ENCODE results near the gene GALNT1. TPM values are rescaled to one million over a fixed set of nuclear protein-coding genes. Genes with fewer than 3 reads are reported as not detected.

The GALNT1 gene
- polyA plus RNA-seq, 1 donor (not counting 4 experiments of a cell fraction or from before 2014, with no cell fraction given) = 69.4 TPM

DNA sequence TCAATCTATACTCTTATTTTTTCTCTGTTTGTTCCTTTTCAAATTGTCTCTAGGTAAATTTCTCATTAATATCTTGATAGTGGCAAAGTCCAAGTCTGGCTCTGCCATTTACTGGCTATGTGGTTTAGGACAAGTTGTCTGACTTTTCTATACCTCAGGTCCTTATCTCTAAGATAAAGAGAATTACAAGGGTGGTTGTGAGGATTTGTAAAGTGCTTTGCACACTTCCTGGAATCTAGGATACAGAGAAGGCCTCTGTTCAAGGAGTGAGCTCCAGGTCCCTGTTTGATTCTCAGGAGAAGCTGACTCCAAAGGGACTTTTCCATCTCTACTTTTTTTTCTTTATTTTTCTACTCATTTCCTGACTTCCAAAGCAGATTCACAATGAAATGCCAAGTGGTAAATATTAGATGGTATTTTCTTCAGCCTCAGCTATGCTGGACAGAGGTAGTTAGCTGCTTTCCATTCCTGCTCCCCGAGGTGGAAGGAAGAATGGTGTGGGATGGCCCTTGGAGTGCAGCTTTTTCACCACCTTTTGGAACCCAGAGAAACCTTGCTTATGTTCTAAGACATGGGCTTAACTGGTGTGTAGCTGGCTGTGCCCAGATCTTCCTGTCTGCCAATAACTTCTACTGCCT, 90.5 kb downstream of the GALNT1 start:
- Histone ChIP-seq H3K9ac (ENCODE audit: control insufficient read depth, extremely low read depth, insufficient read depth, low read length) (no peak overlapping the region), H3K79me2 (ENCODE audit: control insufficient read depth, insufficient read depth, low read length) (no peaks in the 10 kb centered on the region), H3K27ac (ENCODE audit: control insufficient read depth, insufficient read depth, low read length) (no peak overlapping the region), H3K4me1 (ENCODE audit: control insufficient read depth, extremely low read depth, insufficient read depth, low read length) (no peaks in the 10 kb centered on the region), H3K9me3 (ENCODE audit: control insufficient read depth, low read depth, low read length) (no peaks in the 10 kb centered on the region), H3K9me1 (ENCODE audit: control insufficient read depth, extremely low read depth, insufficient read depth, low read length) (no peaks in the 10 kb centered on the region), H3K4me2 (ENCODE audit: control insufficient read depth, extremely low read depth, insufficient read depth, low read depth, low read length) (no peak overlapping the region), H2AFZ (ENCODE audit: control insufficient read depth, low read length) (no peak overlapping the region), H3K4me3 (ENCODE audit: control insufficient read depth in 2 of 3, extremely low read depth in 1 of 3, insufficient read depth in 2 of 3, low read depth in 1 of 3, low read length in 3 of 3) (no peak overlapping the region), H3K27me3 (ENCODE audit: control insufficient read depth, extremely low read depth, insufficient read depth, low read length) (no peaks in the 10 kb centered on the region), H3K36me3 (ENCODE audit: control insufficient read depth in 2 of 2, extremely low read depth in 1 of 2, insufficient read depth in 2 of 2, low read length in 2 of 2) (peaks cover 0 to 4% of the 10 kb centered on the region in 2 experiments), H4K20me1 (ENCODE audit: control insufficient read depth, extremely low read depth, insufficient read depth, low read length) (no peaks in the 10 kb centered on the region)
- FAIRE-seq (no peak), DNase-seq (ENCODE audit: low read depth, low spot score) (no peak)
- dilution Hi-C loops (cut with MboI; ENCODE audit: extremely low pct_ligation_motif_present, low sequenced_read_pairs) = no loop called here
- TF ChIP-seq EZH2 (IDR thresholded peaks at IDR 0.05; ENCODE audit: low read length) (no peak), CTCF (optimal IDR thresholded peaks at IDR 0.05 in 1 of 3, IDR thresholded peaks at IDR 0.05 in 1 of 3, conservative IDR thresholded peaks at IDR 0.05 in 1 of 3; ENCODE audit: extremely low read depth in 1 of 3, insufficient read depth in 2 of 3, low read length in 3 of 3) (no peak)

DNA sequence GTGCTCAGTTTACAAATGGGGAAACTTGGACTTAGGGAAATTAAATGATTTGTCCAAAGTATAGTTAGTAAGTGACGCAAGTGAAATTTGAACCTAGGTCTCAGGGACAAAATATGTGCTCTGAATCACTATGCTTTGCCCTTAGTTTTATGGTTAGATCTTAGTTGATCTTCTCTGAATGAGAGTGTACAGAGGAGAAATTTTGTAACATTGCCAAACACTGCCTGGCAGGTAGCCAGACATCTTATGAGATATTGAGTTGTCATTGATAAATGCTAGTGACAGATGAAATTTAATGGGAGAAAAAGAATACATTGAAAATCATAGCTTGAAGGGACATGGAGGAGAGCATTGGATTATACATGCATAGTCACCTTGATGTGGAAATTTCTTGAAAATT, 91.4 kb downstream of the GALNT1 start:
- no peak for TF ChIP-seq EZH2 (IDR thresholded peaks at IDR 0.05; ENCODE audit: low read length)
- no peak for TF ChIP-seq CTCF (optimal IDR thresholded peaks at IDR 0.05 in 1 of 3, IDR thresholded peaks at IDR 0.05 in 1 of 3, conservative IDR thresholded peaks at IDR 0.05 in 1 of 3; ENCODE audit: extremely low read depth in 1 of 3, insufficient read depth in 2 of 3, low read length in 3 of 3)
- H3K79me2 ChIP-seq (ENCODE audit: control insufficient read depth, insufficient read depth, low read length) = no peaks in the 10 kb centered on the region
- H3K27ac ChIP-seq (ENCODE audit: control insufficient read depth, insufficient read depth, low read length) = no peak overlapping the region
- H3K9me3 ChIP-seq (ENCODE audit: control insufficient read depth, low read depth, low read length) = no peaks in the 10 kb centered on the region
- peaks cover 0 to 3% of the 10 kb centered on the region in 2 experiments for H3K36me3 ChIP-seq (ENCODE audit: control insufficient read depth in 2 of 2, extremely low read depth in 1 of 2, insufficient read depth in 2 of 2, low read length in 2 of 2)
- H3K27me3 ChIP-seq (ENCODE audit: control insufficient read depth, extremely low read depth, insufficient read depth, low read length) = no peaks in the 10 kb centered on the region
- dilution Hi-C loops (cut with MboI; ENCODE audit: extremely low pct_ligation_motif_present, low sequenced_read_pairs) = no loop called here
- H3K9ac ChIP-seq (ENCODE audit: control insufficient read depth, extremely low read depth, insufficient read depth, low read length) = no peak overlapping the region
- H2AFZ ChIP-seq (ENCODE audit: control insufficient read depth, low read length) = no peak overlapping the region
- no peaks in the 10 kb centered on the region for H4K20me1 ChIP-seq (ENCODE audit: control insufficient read depth, extremely low read depth, insufficient read depth, low read length)
- H3K4me2 ChIP-seq (ENCODE audit: control insufficient read depth, extremely low read depth, insufficient read depth, low read depth, low read length) = no peak overlapping the region
- DNase-seq (ENCODE audit: low read depth, low spot score) (no peak), FAIRE-seq (no peak)
- H3K9me1 ChIP-seq (ENCODE audit: control insufficient read depth, extremely low read depth, insufficient read depth, low read length) = no peaks in the 10 kb centered on the region
- no peaks in the 10 kb centered on the region for H3K4me1 ChIP-seq (ENCODE audit: control insufficient read depth, extremely low read depth, insufficient read depth, low read length)
- no peak overlapping the region for H3K4me3 ChIP-seq (ENCODE audit: control insufficient read depth in 2 of 3, extremely low read depth in 1 of 3, insufficient read depth in 2 of 3, low read depth in 1 of 3, low read length in 3 of 3)

Measured in keratinocyte (primary cell).